HAP-1 (cell line): ENCODE data around the gene FANCI.

ENCODE experiments used
- DNase-seq, 2 experiments: peaks; one replicate each; pipeline ENCODE4 v3.0.0-alpha.2; 2016 to 2020; ENCODE audit warnings: low spot score in 2 of 2
- H3K27me3 ChIP-seq: fragments of 250-450 bp; sonication (Bioruptor Pico); 2 replicates; pipeline ENCODE4 v1.5.1; 2020; ENCODE audit warnings: low read depth, mild to moderate bottlenecking, moderate library complexity
- H3K36me3 ChIP-seq: fragments of 250-450 bp; sonication (Bioruptor Pico); replicated peaks from 2 replicates; pipeline ENCODE4 v1.5.1; 2020; ENCODE audit warnings: mild to moderate bottlenecking
- H3K4me1 ChIP-seq: fragments of 250-450 bp; sonication (Bioruptor Pico); 2 replicates; pipeline ENCODE4 v1.5.1; 2020; ENCODE audit warnings: mild to moderate bottlenecking
- H3K4me3 ChIP-seq: fragments of 250-450 bp; sonication (Bioruptor Pico); 2 replicates; pipeline ENCODE4 v1.5.1; 2020; ENCODE audit warnings: mild to moderate bottlenecking, moderate library complexity
- H3K9me3 ChIP-seq: fragments of 250-450 bp; sonication (Bioruptor Pico); 2 replicates; pipeline ENCODE4 v1.5.1; 2020; ENCODE audit warnings: mild to moderate bottlenecking, moderate library complexity
- in situ Hi-C: fragments of 300-500 bp; cut with MboI; formaldehyde crosslinking; loops from 3 replicates; pipeline ENCODE4 v1.14.3; 2020; ENCODE audit warnings: low sequenced_read_pairs, inconsistent platforms, mixed read lengths

The FANCI gene

DNA sequence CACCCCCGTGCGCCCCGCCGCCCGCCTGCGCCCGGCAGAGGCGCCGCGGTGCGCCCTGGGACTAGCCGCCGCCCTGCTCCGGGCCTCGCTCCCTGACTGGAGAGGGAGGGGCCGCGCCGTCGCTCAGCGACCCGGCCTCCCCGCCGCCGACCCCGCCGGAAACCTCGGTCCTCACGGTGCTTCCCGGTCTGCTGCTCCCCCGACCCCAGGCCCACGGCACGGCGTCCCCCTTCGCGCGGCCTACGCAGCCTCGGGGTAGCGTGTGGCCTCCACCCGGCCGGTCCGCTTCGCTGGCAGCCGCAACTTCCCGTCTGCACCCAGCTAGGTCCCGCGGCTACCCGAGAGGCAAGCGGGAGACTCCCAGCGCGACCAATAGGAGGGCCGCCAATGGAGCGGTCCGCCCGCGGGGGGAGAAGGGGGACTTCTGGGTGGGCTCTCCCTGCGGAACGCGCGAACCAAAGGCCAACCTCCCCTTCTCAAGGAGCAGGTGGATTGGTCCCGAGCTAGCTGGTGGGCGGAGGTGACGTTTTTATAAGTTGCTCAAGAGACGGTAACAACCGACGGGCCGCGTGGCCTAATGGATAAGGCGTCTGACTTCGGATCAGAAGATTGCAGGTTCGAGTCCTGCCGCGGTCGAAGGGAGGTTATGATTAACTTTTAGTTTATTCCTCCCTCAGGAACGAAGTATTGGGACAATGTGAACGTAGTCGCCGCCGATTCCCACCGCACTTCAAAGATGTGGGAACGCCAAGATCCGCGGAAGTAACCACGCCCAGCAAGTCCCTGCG is 90.9 kb downstream of the FANCI start, which contains the start of gene POLG:
Gene POLG (minus strand): TSS at position 315 of the 788 bp plus-strand sequence. CDS start 1,070 bp downstream, outside the sequence.
- peak within 1 kb of the TSS; percentile 93 for H3K4me3 ChIP-seq
- no peaks in the 10 kb centered on the region for H3K9me3 ChIP-seq
- H3K27me3 ChIP-seq, result no peaks in the 10 kb centered on the region
- in situ Hi-C loops, result no loop called here
- DNase-seq, result peak; percentile 100
- peaks cover 46% of the 10 kb centered on the region for H3K36me3 ChIP-seq
- H3K4me1 ChIP-seq, result peaks cover 25% of the 10 kb centered on the region

DNA sequence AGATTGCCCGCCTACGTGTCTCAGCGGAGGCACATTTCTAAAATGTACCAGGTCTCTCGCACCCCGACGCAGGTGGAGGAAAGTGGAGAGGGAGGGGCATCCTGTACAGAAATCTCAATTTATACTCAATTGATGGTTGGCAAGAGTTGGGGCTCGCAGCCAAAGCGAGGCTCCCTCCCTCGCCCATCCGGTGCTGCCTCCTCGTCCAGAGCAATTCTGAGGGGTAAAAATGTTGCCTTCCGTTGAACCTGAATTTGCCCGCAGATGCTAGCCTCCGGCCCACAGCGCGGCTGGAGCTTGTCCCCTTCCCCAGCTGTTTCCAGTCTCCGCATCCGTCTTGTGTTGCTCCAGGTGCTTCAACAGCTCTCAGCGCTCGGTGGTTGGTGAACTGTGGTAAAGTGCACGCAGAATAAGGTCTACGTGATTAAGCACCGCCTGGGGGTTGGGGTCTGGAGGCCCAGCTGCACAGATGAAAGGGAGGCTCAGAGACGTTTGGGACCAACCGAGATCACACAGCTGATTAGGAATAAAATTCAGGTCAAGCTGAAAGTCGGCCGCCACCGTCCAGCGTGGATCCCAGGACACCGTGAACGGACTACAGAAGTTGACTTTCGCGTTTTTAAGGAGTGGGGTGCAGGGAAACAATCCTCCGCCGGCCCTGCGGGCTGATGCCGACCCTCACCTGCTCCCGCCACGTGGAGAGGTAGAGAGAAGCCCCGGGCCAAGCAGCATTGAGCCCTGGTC is 91.7 kb downstream of the FANCI start:
- peak overlapping the region; percentile 93 for H3K4me3 ChIP-seq
- DNase-seq, result no peak
- no peaks in the 10 kb centered on the region for H3K27me3 ChIP-seq
- no peaks in the 10 kb centered on the region for H3K9me3 ChIP-seq
- in situ Hi-C loops, result no loop called here
- peaks cover 25% of the 10 kb centered on the region for H3K4me1 ChIP-seq
- peaks cover 39% of the 10 kb centered on the region for H3K36me3 ChIP-seq

GRCh38 chr15:89338036-89338435 is 94.3 kb downstream of the FANCI start:
- no peaks in the 10 kb centered on the region; the same call in 1 of the 2 replicates for H3K27me3 ChIP-seq
- DNase-seq, result no peak
- H3K4me3 ChIP-seq, result no peak overlapping the region
- peaks cover 11% of the 10 kb centered on the region for H3K4me1 ChIP-seq
- in situ Hi-C loops, result no loop called here
- H3K36me3 ChIP-seq, result peaks cover 15% of the 10 kb centered on the region
- no peaks in the 10 kb centered on the region for H3K9me3 ChIP-seq

DNA sequence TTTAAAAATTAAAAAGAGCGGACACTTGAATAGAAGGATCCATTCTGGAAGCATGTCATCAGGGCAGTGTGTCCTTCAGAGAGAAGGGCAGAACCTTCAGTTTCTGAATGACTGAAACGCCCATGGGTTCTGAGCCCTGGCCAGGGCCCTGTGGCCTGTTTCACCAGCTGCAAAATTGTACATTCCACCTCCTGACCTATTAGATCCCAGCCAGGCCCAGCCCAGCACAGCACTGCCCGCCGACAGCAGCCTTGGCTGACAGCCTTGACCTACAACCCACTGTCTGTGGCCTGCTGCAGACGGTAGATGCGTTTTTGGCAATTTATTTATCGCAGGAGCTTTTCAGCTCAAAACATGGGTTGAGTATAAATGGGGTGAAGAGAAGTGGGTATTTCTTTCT is 96.8 kb downstream of the FANCI start:
- in situ Hi-C loops, result no loop called here
- peaks cover 3% of the 10 kb centered on the region for H3K4me1 ChIP-seq
- DNase-seq, result no peak
- H3K9me3 ChIP-seq, result no peaks in the 10 kb centered on the region
- no peaks in the 10 kb centered on the region for H3K36me3 ChIP-seq
- H3K4me3 ChIP-seq, result no peak overlapping the region
- no peaks in the 10 kb centered on the region; the same call in 1 of the 2 replicates for H3K27me3 ChIP-seq

DNA sequence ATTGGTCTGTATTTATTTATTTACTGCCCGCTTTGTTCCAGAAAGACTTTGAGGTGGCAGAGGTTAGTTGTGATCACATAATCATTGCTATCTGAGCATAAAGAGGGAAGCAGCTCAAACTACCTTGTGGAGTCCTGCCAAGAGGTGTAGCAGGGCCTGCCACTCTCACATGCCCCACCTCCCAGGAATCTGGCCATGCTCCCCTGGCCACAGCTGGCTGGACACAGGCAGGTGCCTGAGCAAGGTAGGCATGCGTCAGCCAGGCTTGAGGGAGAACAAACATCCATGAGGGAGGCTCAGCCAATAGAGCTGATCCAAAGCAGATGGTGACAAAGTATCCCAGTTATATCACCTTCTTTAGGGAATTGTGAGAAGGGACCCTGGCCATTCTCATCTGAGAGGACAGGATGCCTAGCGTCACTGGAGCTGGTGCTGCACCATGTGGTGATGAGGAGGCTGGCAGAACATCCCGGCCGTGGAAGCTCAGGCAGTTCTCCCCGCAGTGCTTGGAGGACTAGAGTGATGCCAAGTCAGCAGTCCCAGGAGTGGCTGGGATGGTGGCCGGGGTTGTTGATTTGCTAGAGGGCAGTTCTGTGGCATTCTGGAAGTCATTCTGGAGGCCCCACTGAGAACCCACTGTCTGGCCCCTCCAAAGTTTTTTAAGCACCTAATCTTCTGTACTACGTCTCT is 97.7 kb downstream of the FANCI start:
- in situ Hi-C loops, result no loop called here
- no peak overlapping the region for H3K4me3 ChIP-seq

GRCh38 chr15:89342840-89343239 is 99.1 kb downstream of the FANCI start:
- Histone ChIP-seq H3K27me3 (no peaks in the 10 kb centered on the region; the same call in 1 of the 2 replicates), H3K36me3 (no peaks in the 10 kb centered on the region), H3K4me1 (no peaks in the 10 kb centered on the region), H3K9me3 (no peaks in the 10 kb centered on the region; the same call in 1 of the 2 replicates), H3K4me3 (no peak overlapping the region)
- no peak for DNase-seq
- in situ Hi-C loops, result no loop called here

More for the DNA sequence above, 97.7 kb downstream of the FANCI start:
- Histone ChIP-seq H3K4me1 (no peaks in the 10 kb centered on the region), H3K27me3 (no peaks in the 10 kb centered on the region; the same call in 1 of the 2 replicates), H3K9me3 (no peaks in the 10 kb centered on the region; the same call in 1 of the 2 replicates), H3K36me3 (no peaks in the 10 kb centered on the region)
- no peak for DNase-seq

- in situ Hi-C loops, result no loop called here
- H3K36me3 ChIP-seq, result no peaks in the 10 kb centered on the region
- no peak for DNase-seq
- no peak overlapping the region for H3K4me3 ChIP-seq
- H3K27me3 ChIP-seq, result no peaks in the 10 kb centered on the region; the same call in 1 of the 2 replicates
- H3K4me1 ChIP-seq, result no peaks in the 10 kb centered on the region
- H3K9me3 ChIP-seq, result no peaks in the 10 kb centered on the region; the same call in 1 of the 2 replicates
These were observed 101.5 kb downstream of the FANCI start for GRCh38 chr15:89345248-89345647.

DNA sequence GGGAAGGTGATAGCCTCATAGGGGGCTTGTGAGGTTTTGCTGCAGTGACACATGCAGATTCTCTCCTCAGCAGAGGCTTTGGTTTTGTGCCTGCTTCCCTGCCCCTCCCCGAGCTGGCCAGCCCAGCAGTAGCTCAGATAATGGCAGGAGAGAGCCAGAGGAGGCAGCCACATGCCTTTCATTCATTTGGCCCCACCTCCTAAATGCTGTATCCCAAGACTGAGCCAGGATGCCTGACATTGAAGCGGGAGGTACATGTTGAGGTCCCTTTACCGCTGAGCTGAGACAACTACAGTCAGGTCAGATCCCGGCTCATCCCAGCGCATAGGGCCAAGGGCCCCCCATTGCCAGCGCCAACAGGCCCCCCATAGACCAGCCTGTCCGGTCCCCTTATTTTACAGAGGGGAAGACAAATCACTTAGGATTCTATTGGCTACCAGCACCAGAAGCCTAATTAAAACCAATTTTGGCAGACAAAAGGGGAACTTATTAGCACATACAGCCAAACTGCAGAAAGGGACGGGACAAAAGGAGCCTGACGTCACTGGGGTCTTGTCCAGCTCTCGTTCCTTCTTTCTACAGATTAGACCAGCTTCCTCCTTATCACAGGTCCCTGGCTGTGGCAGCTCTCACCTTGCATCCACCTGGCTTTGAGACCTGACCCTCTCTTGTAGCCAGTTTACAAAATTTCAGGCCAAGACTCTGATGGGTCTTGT is 102.9 kb downstream of the FANCI start:
- Histone ChIP-seq H3K36me3 (no peaks in the 10 kb centered on the region), H3K27me3 (no peaks in the 10 kb centered on the region; the same call in 1 of the 2 replicates), H3K9me3 (no peaks in the 10 kb centered on the region; the same call in 1 of the 2 replicates), H3K4me1 (no peaks in the 10 kb centered on the region), H3K4me3 (no peak overlapping the region)
- in situ Hi-C loops, result no loop called here
- DNase-seq, result no peak

DNA sequence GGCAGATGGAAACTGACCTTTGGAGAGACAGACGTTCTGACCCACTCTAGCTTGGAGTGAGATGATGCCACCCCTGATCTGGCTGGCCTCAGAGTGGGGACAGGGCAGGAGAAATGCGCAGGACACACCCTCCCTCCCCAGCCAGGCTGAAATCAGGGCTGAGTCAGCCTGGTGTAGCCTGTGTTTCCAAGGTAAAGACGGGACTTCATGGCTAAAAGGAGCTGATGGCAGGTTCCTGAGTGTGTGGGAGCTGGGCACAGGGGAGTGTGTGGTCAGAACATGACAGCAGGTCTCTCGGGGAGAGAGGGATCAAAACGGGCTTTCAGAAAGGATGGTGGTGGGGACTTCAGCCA is 105.4 kb downstream of the FANCI start:
- no peak for DNase-seq
- no peak overlapping the region for H3K4me3 ChIP-seq
- no peaks in the 10 kb centered on the region for H3K4me1 ChIP-seq
- H3K36me3 ChIP-seq, result no peaks in the 10 kb centered on the region
- in situ Hi-C loops, result no loop called here
- H3K27me3 ChIP-seq, result 0 out of 2 replicates have a peak, but pooled peaks cover 3% of the 10 kb centered on the region
- H3K9me3 ChIP-seq, result no peaks in the 10 kb centered on the region; the same call in 1 of the 2 replicates

DNA sequence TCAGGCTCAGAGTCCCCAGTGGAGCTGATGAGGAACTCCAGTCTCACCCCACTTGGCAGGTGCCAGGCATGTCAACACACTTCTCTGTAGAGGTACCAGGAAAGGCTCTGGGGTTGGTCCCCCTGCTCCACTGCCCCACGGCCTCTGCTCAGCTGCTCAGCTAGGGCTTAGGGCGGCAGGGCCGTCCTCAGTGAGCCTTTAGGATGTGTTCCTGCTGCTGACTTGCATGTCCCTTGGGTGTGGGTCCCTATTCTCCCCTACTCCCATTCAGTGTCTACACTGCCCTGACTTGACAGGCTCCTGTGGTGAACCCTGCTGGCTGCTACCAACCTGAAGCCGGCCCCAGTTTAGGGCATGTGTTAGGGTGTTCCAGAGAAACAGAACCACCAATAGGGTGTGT is 108.7 kb downstream of the FANCI start:
- no peaks in the 10 kb centered on the region for H3K4me1 ChIP-seq
- no peak overlapping the region for H3K4me3 ChIP-seq
- H3K36me3 ChIP-seq, result no peaks in the 10 kb centered on the region
- no peaks in the 10 kb centered on the region for H3K9me3 ChIP-seq
- peaks cover 22% of the 10 kb centered on the region for H3K27me3 ChIP-seq
- DNase-seq, result no peak
- in situ Hi-C loops, result no loop called here

GRCh38 chr15:89353991-89354390 is 110.2 kb downstream of the FANCI start:
- Histone ChIP-seq H3K27me3 (peaks cover 31% of the 10 kb centered on the region), H3K4me3 (no peak overlapping the region), H3K4me1 (no peaks in the 10 kb centered on the region; the same call in 1 of the 2 replicates), H3K9me3 (no peaks in the 10 kb centered on the region), H3K36me3 (no peaks in the 10 kb centered on the region)
- DNase-seq, result no peak
- in situ Hi-C loops, result no loop called here

- no peak for DNase-seq
- Histone ChIP-seq H3K4me3 (no peak overlapping the region), H3K36me3 (no peaks in the 10 kb centered on the region), H3K4me1 (no peaks in the 10 kb centered on the region; the same call in 1 of the 2 replicates), H3K27me3 (peaks cover 59% of the 10 kb centered on the region), H3K9me3 (no peaks in the 10 kb centered on the region)
- in situ Hi-C loops, result loop anchor here (5.0 kb wide), 1 partner anchor 116 kb away; no protein-coding TSS in a partner anchor
These were observed 113.0 kb downstream of the FANCI start for GRCh38 chr15:89356634-89357298.
